KMS-11 (cell line): ENCODE data around the gene MAPK1.
"Not testable (repeated sequence)": the region's sequence is repeated elsewhere in the genome, so short reads cannot be mapped to it uniquely, and the experiment has no call there.

Experiments
- H2AFZ ChIP-seq: fragments of 200-600 bp; sonication (generic); 2 replicates; pipeline ENCODE4 v1.6.1; 2016; ENCODE audit warnings: antibody characterized with exemption, mixed run types, low read depth
- H3K27ac ChIP-seq: fragments of 200-600 bp; sonication (generic); 2 replicates; pipeline ENCODE4 v1.6.1; 2016; ENCODE audit warnings: mild to moderate bottlenecking, mixed run types
- H3K27me3 ChIP-seq: fragments of 200-600 bp; sonication (generic); 2 replicates; pipeline ENCODE4 v1.6.1; 2017; ENCODE audit warnings: mild to moderate bottlenecking, low read depth, mixed run types, moderate library complexity; ENCODE audit not compliant: insufficient read depth
- H3K36me3 ChIP-seq: fragments of 200-600 bp; sonication (generic); 2 replicates; pipeline ENCODE4 v1.6.1; 2017; ENCODE audit warnings: mild to moderate bottlenecking, mixed run types; ENCODE audit not compliant: insufficient read depth
- H3K4me1 ChIP-seq: fragments of 200-600 bp; sonication (generic); 2 replicates; pipeline ENCODE4 v1.6.1; 2016; ENCODE audit warnings: mild to moderate bottlenecking, low read depth, mixed run types; ENCODE audit not compliant: poor library complexity, severe bottlenecking
- H3K4me2 ChIP-seq: fragments of 200-600 bp; sonication (generic); 2 replicates; pipeline ENCODE4 v1.7.0; 2016; ENCODE audit warnings: mild to moderate bottlenecking, mixed run types
- H3K4me3 ChIP-seq: fragments of 200-600 bp; sonication (generic); IDR thresholded peaks from 2 replicates; pipeline ENCODE4 v1.6.1; 2017; ENCODE audit warnings: low read depth, low read length, mixed read lengths; ENCODE audit not compliant: insufficient read depth
- H3K79me2 ChIP-seq: fragments of 200-600 bp; sonication (generic); 2 replicates; pipeline ENCODE4 v1.6.1; 2016; ENCODE audit warnings: low read depth, mixed run types; ENCODE audit not compliant: insufficient read depth
- H3K9ac ChIP-seq: fragments of 200-600 bp; sonication (generic); 2 replicates; pipeline ENCODE4 v1.6.1; 2016; ENCODE audit warnings: mild to moderate bottlenecking, mixed run types
- H4K20me1 ChIP-seq: fragments of 200-600 bp; sonication (generic); 2 replicates; pipeline ENCODE4 v1.6.1; 2016; ENCODE audit warnings: mild to moderate bottlenecking, mixed run types; ENCODE audit not compliant: insufficient read depth
- CTCF ChIP-seq: fragments of 200-600 bp; sonication (generic); conservative IDR thresholded peaks from 2 replicates; pipeline ENCODE4 v1.6.1; 2017; ENCODE audit warnings: low read depth, mild to moderate bottlenecking, antibody characterized with exemption, low read length, moderate library complexity, mixed read lengths

MAPK1 gene

GRCh38 chr22:21849489-21849888, 18.0 kb downstream of the MAPK1 start:
- peaks cover 76% of the 10 kb centered on the region for H3K79me2 ChIP-seq
- peaks cover 10% of the 10 kb centered on the region; the same call in 1 of the 2 replicates for H4K20me1 ChIP-seq
- H3K4me3 ChIP-seq, result no peak overlapping the region

GRCh38 chr22:21848057-21848456, 19.4 kb downstream of the MAPK1 start:
- not testable (repeated sequence) for H3K27me3 ChIP-seq, H3K9ac ChIP-seq, H3K4me3 ChIP-seq, H2AFZ ChIP-seq, H3K36me3 ChIP-seq, H3K4me1 ChIP-seq, H3K4me2 ChIP-seq, H3K27ac ChIP-seq, H4K20me1 ChIP-seq
- H3K79me2 ChIP-seq, result peaks cover 65% of the 10 kb centered on the region

More at GRCh38 chr22:21849489-21849888, 18.0 kb downstream of the MAPK1 start:
- H3K27me3 ChIP-seq, result no peaks in the 10 kb centered on the region
- no peak overlapping the region for H2AFZ ChIP-seq
- H3K27ac ChIP-seq, result no peak overlapping the region
- no peaks in the 10 kb centered on the region for H3K36me3 ChIP-seq
- H3K4me1 ChIP-seq, result peaks cover 13% of the 10 kb centered on the region
- no peak overlapping the region for H3K9ac ChIP-seq
- no peak overlapping the region for H3K4me2 ChIP-seq
- TF ChIP-seq CTCF, result no peak

GRCh38 chr22:21845558-21846453, 21.6 kb downstream of the MAPK1 start:
- H3K4me1 ChIP-seq, result no peaks in the 10 kb centered on the region
- no peak for TF ChIP-seq CTCF
- no peak overlapping the region for H3K4me3 ChIP-seq
- H3K4me2 ChIP-seq, result no peak overlapping the region
- no peak overlapping the region for H2AFZ ChIP-seq
- peaks cover 46% of the 10 kb centered on the region for H3K79me2 ChIP-seq
- no peaks in the 10 kb centered on the region for H3K36me3 ChIP-seq
- no peak overlapping the region for H3K9ac ChIP-seq
- H3K27me3 ChIP-seq, result no peaks in the 10 kb centered on the region
- H4K20me1 ChIP-seq, result peaks cover 10% of the 10 kb centered on the region; the same call in 1 of the 2 replicates
- no peak overlapping the region for H3K27ac ChIP-seq

GRCh38 chr22:21842946-21843345, 24.5 kb downstream of the MAPK1 start:
- Histone ChIP-seq H3K4me2 (no peak overlapping the region), H3K4me1 (no peaks in the 10 kb centered on the region), H2AFZ (no peak overlapping the region), H3K4me3 (no peak overlapping the region), H3K27me3 (no peaks in the 10 kb centered on the region), H3K9ac (no peak overlapping the region), H3K79me2 (peaks cover 36% of the 10 kb centered on the region; the same call in 1 of the 2 replicates), H3K36me3 (no peaks in the 10 kb centered on the region), H3K27ac (no peak overlapping the region), H4K20me1 (no peaks in the 10 kb centered on the region)
- no peak for TF ChIP-seq CTCF

GRCh38 chr22:21841422-21841821, 26.0 kb downstream of the MAPK1 start:
- H3K9ac ChIP-seq, result no peak overlapping the region
- H3K4me1 ChIP-seq, result no peaks in the 10 kb centered on the region
- H3K4me2 ChIP-seq, result no peak overlapping the region
- no peak overlapping the region for H3K4me3 ChIP-seq
- no peaks in the 10 kb centered on the region for H3K36me3 ChIP-seq
- H3K79me2 ChIP-seq, result peaks cover 38% of the 10 kb centered on the region; the same call in 1 of the 2 replicates
- TF ChIP-seq CTCF, result no peak
- H2AFZ ChIP-seq, result no peak overlapping the region
- no peak overlapping the region for H3K27ac ChIP-seq
- no peaks in the 10 kb centered on the region for H4K20me1 ChIP-seq
- H3K27me3 ChIP-seq, result no peaks in the 10 kb centered on the region
